HCT116 (cell line): ENCODE results near the gene PLPP7. TPM values are rescaled to one million over a fixed set of nuclear protein-coding genes. Genes with fewer than 3 reads are reported as not detected.
A peak's percentile ranks its signal among the peaks of the same experiment; 100 is the strongest.

Experiments used
- ATAC-seq: fragments of 200-7000 bp; cut with Tn5 transposase; 2 replicates; pipeline ENCODE4 v1.9.1; 2020; ENCODE audit warnings: mild to moderate bottlenecking, moderate library complexity
- BruUV-seq: library from RNA; stranded (reverse); fragments of 400-500 nt; replicated peaks from 2 replicates; lab custom pipeline; 2021; lab: Mats Ljungman, UMichigan
- CTCF ChIA-PET: fragments of 300-600 bp; sonication (Branson Sonifier 250); formaldehyde crosslinking; loops from one replicate; lab custom pipeline; 2021; ENCODE audit warnings: antibody characterized with exemption; lab: Charles Lee
- POLR2A ChIA-PET: fragments of 300-600, 350-600 bp; sonication (Branson Sonifier 250); formaldehyde crosslinking; loops from one replicate; lab custom pipeline; 2021; ENCODE audit warnings: antibody characterized with exemption; lab: Charles Lee
- RAD21 ChIA-PET, 2 experiments: fragments of 300-600 bp; sonication (Branson Sonifier 250); formaldehyde crosslinking; loops; one replicate each; lab custom pipeline; 2023; ENCODE audit warnings: low total read pairs in 2 of 2; ENCODE audit not compliant: uncharacterized antibody in 2 of 2, unreplicated experiment in 2 of 2, low non-redundant PET in 1 of 2; lab: Charles Lee
- DNase-seq: peaks from one replicate; pipeline ENCODE4 v3.0.0-alpha.2; 2010; ENCODE audit warnings: low read depth, low spot score
- H2AFZ ChIP-seq: fragments of 200-600 bp; shearing (Covaris generic), sonication (generic); 2 replicates; pipeline ENCODE4 v1.6.1; 2017; ENCODE audit warnings: low read depth, mixed run types, mixed read lengths, antibody characterized with exemption, low read length; ENCODE audit not compliant: poor library complexity, severe bottlenecking
- H3K27ac ChIP-seq: 2 replicates; pipeline ENCODE4 v1.5.1; 2012; ENCODE audit warnings: low read depth, low read length
- H3K27me3 ChIP-seq: fragments of 200-600 bp; sonication (generic); 2 replicates; pipeline ENCODE4 v1.6.1; 2016; ENCODE audit warnings: mixed run types, low read length, mixed read lengths; ENCODE audit not compliant: insufficient read depth
- H3K36me3 ChIP-seq, 2 experiments: fragments of 200-500 bp in 1 of 2; fragments of 200-600 bp in 1 of 2; sonication (Bioruptor generic) in 1 of 2; sonication (generic) in 1 of 2; 2 replicates each; pipeline versions ENCODE4 v1.5.1 to v1.6.1; 2014 to 2016; ENCODE audit warnings: low read length in 2 of 2, inconsistent platforms in 1 of 2, mixed read lengths in 1 of 2, mixed run types in 1 of 2; ENCODE audit not compliant: insufficient read depth in 2 of 2, control insufficient read depth in 1 of 2
- H3K4me1 ChIP-seq, 2 experiments: fragments of 200-600 bp in 1 of 2; sonication (generic) in 1 of 2; 2 replicates each; pipeline versions ENCODE4 v1.5.1 to v1.6.1; 2012 to 2017; ENCODE audit warnings: low read length in 2 of 2, inconsistent platforms in 1 of 2, mild to moderate bottlenecking in 1 of 2, mixed read lengths in 1 of 2, mixed run types in 1 of 2, moderate library complexity in 1 of 2; ENCODE audit not compliant: insufficient read depth in 2 of 2, control insufficient read depth in 1 of 2
- H3K4me2 ChIP-seq: fragments of 200-600 bp; sonication (generic); 2 replicates; pipeline ENCODE4 v1.6.1; 2017; ENCODE audit warnings: mixed run types, low read length, mixed read lengths
- H3K4me3 ChIP-seq, 2 experiments: fragments of 200-600 bp in 1 of 2; sonication (generic) in 1 of 2; replicated peaks in 1 of 2; 2 replicates each; pipeline ENCODE4 v1.5.1; 2011 to 2016; ENCODE audit warnings: low read length in 2 of 2, control low read depth in 1 of 2, low read depth in 1 of 2, mild to moderate bottlenecking in 1 of 2, mixed read lengths in 1 of 2, mixed run types in 1 of 2
- H3K79me2 ChIP-seq: fragments of 200-600 bp; sonication (generic); 2 replicates; pipeline ENCODE4 v1.6.1; 2017; ENCODE audit warnings: mild to moderate bottlenecking, mixed run types, low read length, moderate library complexity, mixed read lengths; ENCODE audit not compliant: insufficient read depth
- H3K9ac ChIP-seq: fragments of 200-600 bp; sonication (generic); 2 replicates; pipeline ENCODE4 v1.6.1; 2016; ENCODE audit warnings: low read length, mixed read lengths
- H3K9me2 ChIP-seq: fragments of 200-600 bp; sonication (generic), shearing (Covaris generic); 2 replicates; pipeline ENCODE4 v1.6.1; 2017; ENCODE audit warnings: mixed run types, mild to moderate bottlenecking, moderate library complexity; ENCODE audit not compliant: insufficient read depth
- H3K9me3 ChIP-seq, 2 experiments: fragments of 200-500 bp in 1 of 2; fragments of 200-600 bp in 1 of 2; sonication (Bioruptor generic) in 1 of 2; sonication (generic) in 1 of 2; 2 replicates each; pipeline ENCODE4 v1.6.1; 2014 to 2017; ENCODE audit warnings: low read length in 2 of 2, mixed read lengths in 2 of 2, inconsistent platforms in 1 of 2, low read depth in 1 of 2, mild to moderate bottlenecking in 1 of 2, mixed run types in 1 of 2, moderate library complexity in 1 of 2; ENCODE audit not compliant: control insufficient read depth in 1 of 2, insufficient read depth in 1 of 2
- H4K20me1 ChIP-seq: fragments of 200-600 bp; sonication (generic), shearing (Covaris generic); 2 replicates; pipeline ENCODE4 v1.6.1; 2017; ENCODE audit warnings: mixed run types, mild to moderate bottlenecking, moderate library complexity; ENCODE audit not compliant: insufficient read depth
- ATF3 ChIP-seq: IDR thresholded peaks from 2 replicates; pipeline ENCODE4 v1.6.1; 2012
- CBX3 ChIP-seq: IDR thresholded peaks from 2 replicates; pipeline ENCODE4 v1.6.1; 2012; ENCODE audit warnings: low read depth
- CTCF ChIP-seq, 3 experiments: fragments of 200-600 bp in 1 of 3; sonication (generic) in 1 of 3; IDR thresholded peaks in 2 of 3; conservative IDR thresholded peaks in 1 of 3; 2 replicates each; pipeline ENCODE4 v1.5.1; 2012 to 2017; ENCODE audit warnings: low read depth in 2 of 3, low read length in 2 of 3, antibody characterized with exemption in 1 of 3, borderline replicate concordance in 1 of 3, control low read depth in 1 of 3, mild to moderate bottlenecking in 1 of 3, mixed read lengths in 1 of 3, mixed run types in 1 of 3, moderate library complexity in 1 of 3; ENCODE audit not compliant: insufficient read depth in 1 of 3
- ELF1 ChIP-seq: IDR thresholded peaks from 2 replicates; pipeline ENCODE4 v1.6.1; 2012; ENCODE audit warnings: low read depth, borderline replicate concordance
- EZH2 ChIP-seq: fragments of 200-600 bp; sonication (generic); IDR thresholded peaks from 2 replicates; pipeline ENCODE4 v1.6.1; 2017; ENCODE audit warnings: antibody characterized with exemption, mixed run types
- EZH2phosphoT487 ChIP-seq: fragments of 200-600 bp; IDR thresholded peaks from 2 replicates; pipeline ENCODE4 v1.6.1; 2018; ENCODE audit warnings: antibody characterized with exemption, borderline replicate concordance
- FOSL1 ChIP-seq: IDR thresholded peaks from 2 replicates; pipeline ENCODE4 v1.6.1; 2012; ENCODE audit warnings: low read depth
- JUND ChIP-seq: IDR thresholded peaks from 2 replicates; pipeline ENCODE4 v1.6.1; 2012
- POLR2A ChIP-seq: IDR thresholded peaks from 2 replicates; pipeline ENCODE4 v1.7.0; 2011; ENCODE audit warnings: borderline replicate concordance; ENCODE audit not compliant: insufficient read depth, insufficient read length; ENCODE audit errors: extremely low read depth
- POLR2AphosphoS5 ChIP-seq: IDR thresholded peaks from 2 replicates; pipeline ENCODE4 v1.6.1; 2011; ENCODE audit warnings: mild to moderate bottlenecking, low read depth, low read length, moderate library complexity
- RAD21 ChIP-seq: IDR thresholded peaks from 2 replicates; pipeline ENCODE4 v1.6.1; 2012; ENCODE audit warnings: low read depth, mild to moderate bottlenecking
- SP1 ChIP-seq: IDR thresholded peaks from 2 replicates; pipeline ENCODE4 v1.6.1; 2012; ENCODE audit warnings: low read depth
- SRF ChIP-seq: IDR thresholded peaks from 2 replicates; pipeline ENCODE4 v1.6.1; 2012; ENCODE audit warnings: low read depth
- TCF7L2 ChIP-seq: IDR thresholded peaks from 2 replicates; pipeline ENCODE4 v1.7.0; 2011; ENCODE audit warnings: borderline replicate concordance, inconsistent platforms; ENCODE audit not compliant: insufficient read depth, insufficient read length; ENCODE audit errors: extremely low read depth
- YY1 ChIP-seq: IDR thresholded peaks from 2 replicates; pipeline ENCODE4 v1.6.1; 2011; ENCODE audit warnings: low read length, low read depth, moderate library complexity, mild to moderate bottlenecking; ENCODE audit not compliant: insufficient replicate concordance; ENCODE audit errors: extremely low read depth
- ZFX ChIP-seq: fragments of 450-650 bp; IDR thresholded peaks from 2 replicates; pipeline ENCODE4 v1.6.1; 2017
- intact Hi-C: fragments of 100-400 bp; cut with micrococcal nuclease; formaldehyde crosslinking; loops from 2 replicates; pipeline ENCODE4 v1.10.0; 2022
- total RNA-seq: library from RNA; stranded (reverse); gene quantifications from one replicate; pipeline ENCODE4 v1.2.1, GENCODE V29; 2021; ENCODE audit not compliant: unreplicated experiment

The PLPP7 gene
- total RNA-seq, 1 experiment from 2014 or later = 0.37 TPM

- no peaks in the 10 kb centered on the region for H3K9me2 ChIP-seq
- ChIA-PET RAD21 (no interaction called here), CTCF (no interaction called here), POLR2A (interaction anchor here (0.6 kb wide), 1 partner anchor 194 kb away, joined by 8 read pairs; no protein-coding TSS in a partner anchor)
- ATAC-seq (peak; percentile 89), DNase-seq (peak; percentile 35)
- H3K4me2 ChIP-seq = peak overlapping the region; percentile 83
- no TSS peak for BruUV-seq
- no peak for TF ChIP-seq FOSL1
- TF ChIP-seq YY1 = peak; percentile 81
- peak; percentile 27; the same call in 1 of the 2 replicates for TF ChIP-seq POLR2AphosphoS5
- TF ChIP-seq SRF = no peak
- H3K4me1 ChIP-seq = peaks cover 0 to 8% of the 10 kb centered on the region in 2 experiments; a peak in 1 of 4 replicates
- H4K20me1 ChIP-seq = no peaks in the 10 kb centered on the region
- no peaks in the 10 kb centered on the region for H3K9me3 ChIP-seq
- H3K36me3 ChIP-seq = no peaks in the 10 kb centered on the region
- intact Hi-C loops = no loop called here
- H3K9ac ChIP-seq = peak overlapping the region; percentile 50; the same call in 1 of the 2 replicates
- no peak overlapping the region; the same call in 1 of the 2 replicates for H3K27ac ChIP-seq
- H3K4me3 ChIP-seq = peak overlapping the region; percentile 41 to 62
- H3K79me2 ChIP-seq = no peaks in the 10 kb centered on the region
- H3K27me3 ChIP-seq = no peaks in the 10 kb centered on the region
- peak overlapping the region; percentile 3 for H2AFZ ChIP-seq
Observed at GRCh38 chr9:131277910-131278701, 11.4 kb upstream of the PLPP7 start.

GRCh38 chr9:131278702-131279111 lies 10.8 kb upstream of the PLPP7 start:
- Histone ChIP-seq H2AFZ (no peak overlapping the region), H3K27me3 (no peaks in the 10 kb centered on the region), H3K36me3 (no peaks in the 10 kb centered on the region), H3K4me2 (peak overlapping the region; percentile 83), H3K9me3 (no peaks in the 10 kb centered on the region), H3K79me2 (no peaks in the 10 kb centered on the region), H4K20me1 (no peaks in the 10 kb centered on the region), H3K9ac (no peak overlapping the region), H3K27ac (no peak overlapping the region; the same call in 1 of the 2 replicates), H3K4me3 (no peak overlapping the region), H3K9me2 (no peaks in the 10 kb centered on the region), H3K4me1 (peaks cover 0 to 8% of the 10 kb centered on the region in 2 experiments; a peak in 1 of 4 replicates)
- POLR2A ChIA-PET = no interaction called here
- CTCF ChIA-PET = no interaction called here
- intact Hi-C loops = no loop called here
- DNase-seq (no peak), ATAC-seq (no peak)
- RAD21 ChIA-PET = no interaction called here
- BruUV-seq = no TSS peak
- TF ChIP-seq JUND = no peak
- TF ChIP-seq TCF7L2 = no peak
- TF ChIP-seq CTCF (IDR thresholded peaks at IDR 0.05 in 2 of 3, conservative IDR thresholded peaks at IDR 0.05 in 1 of 3; ENCODE audit: borderline replicate concordance in 1 of 3, insufficient read depth in 1 of 3, low read depth in 2 of 3, low read length in 2 of 3) = no peak
- no peak for TF ChIP-seq ZFX
- no peak for TF ChIP-seq FOSL1
- no peak for TF ChIP-seq POLR2A
- no peak for TF ChIP-seq EZH2
- no peak for TF ChIP-seq ELF1
- no peak for TF ChIP-seq SP1
- no peak for TF ChIP-seq ATF3
- no peak for TF ChIP-seq RAD21
- no peak for TF ChIP-seq CBX3
- no peak for TF ChIP-seq EZH2phosphoT487
- TF ChIP-seq YY1 = no peak
